Sigmoid colon (tissue), 4 donors: Measurements from ENCODE around the gene DGKI.

ENCODE experiments used
- CTCF ChIP-seq, 4 experiments: fragments of 450-650 bp in 3 of 4; fragments of 200-600 bp in 1 of 4; IDR thresholded peaks; one replicate each; pipeline ENCODE4 v1.5.1; 2016 to 2019; ENCODE audit warnings: antibody characterized with exemption in 4 of 4, mild to moderate bottlenecking in 3 of 4, moderate library complexity in 2 of 4
- EP300 ChIP-seq, 4 donors: sonication (generic); formaldehyde crosslinking; IDR thresholded peaks; one replicate each; pipeline ENCODE4 v1.6.1; 2017; ENCODE audit warnings: antibody characterized with exemption in 4 of 4

- TF ChIP-seq CTCF (IDR thresholded peaks at IDR 0.05) (no peak), EP300 (IDR thresholded peaks at IDR 0.05) (no peak)
Measured at GRCh38 chr7:137611606-137612005, 235.2 kb downstream of the DGKI start.
